NT2/D1 (cell line): ENCODE data around the gene PLPP6.
"Not testable (repeated sequence)": the region's sequence is repeated elsewhere in the genome, so short reads cannot be mapped to it uniquely, and the experiment has no call there.

Experiments
- DNase-seq: peaks from one replicate; pipeline ENCODE4 v3.0.0-alpha.2; 2011; ENCODE audit warnings: low read depth, low spot score
- H3K27me3 ChIP-seq: 2 replicates; pipeline ENCODE4 v1.6.0; 2011; ENCODE audit warnings: mild to moderate bottlenecking; ENCODE audit not compliant: insufficient read length, insufficient read depth
- H3K36me3 ChIP-seq: 2 replicates; pipeline ENCODE4 v1.6.1; 2011; ENCODE audit warnings: mild to moderate bottlenecking, low read length, mixed read lengths; ENCODE audit not compliant: insufficient read depth, insufficient read length
- H3K4me1 ChIP-seq: 2 replicates; pipeline ENCODE4 v1.5.1; 2011; ENCODE audit not compliant: insufficient read depth, insufficient read length
- H3K4me3 ChIP-seq: 2 replicates; pipeline ENCODE4 v1.5.1; 2011; ENCODE audit warnings: low read depth; ENCODE audit not compliant: insufficient read length
- H3K9ac ChIP-seq: 2 replicates; pipeline ENCODE4 v1.6.0; 2011; ENCODE audit warnings: low read depth; ENCODE audit not compliant: insufficient read length
- H3K9me3 ChIP-seq: 2 replicates; pipeline ENCODE4 v1.5.1; 2011; ENCODE audit warnings: mild to moderate bottlenecking, low read length; ENCODE audit not compliant: insufficient read depth
- SUZ12 ChIP-seq: IDR thresholded peaks from 2 replicates; pipeline ENCODE4 v1.6.1; 2011; ENCODE audit not compliant: insufficient read length, insufficient read depth; ENCODE audit errors: extremely low read depth
- YY1 ChIP-seq: IDR thresholded peaks from 2 replicates; pipeline ENCODE4 v1.6.1; 2011; ENCODE audit not compliant: insufficient read length, insufficient read depth
- ZNF274 ChIP-seq: IDR thresholded peaks from 2 replicates; pipeline ENCODE4 v1.6.1; 2011; ENCODE audit warnings: mild to moderate bottlenecking, low read depth, low read length

PLPP6 gene

DNA sequence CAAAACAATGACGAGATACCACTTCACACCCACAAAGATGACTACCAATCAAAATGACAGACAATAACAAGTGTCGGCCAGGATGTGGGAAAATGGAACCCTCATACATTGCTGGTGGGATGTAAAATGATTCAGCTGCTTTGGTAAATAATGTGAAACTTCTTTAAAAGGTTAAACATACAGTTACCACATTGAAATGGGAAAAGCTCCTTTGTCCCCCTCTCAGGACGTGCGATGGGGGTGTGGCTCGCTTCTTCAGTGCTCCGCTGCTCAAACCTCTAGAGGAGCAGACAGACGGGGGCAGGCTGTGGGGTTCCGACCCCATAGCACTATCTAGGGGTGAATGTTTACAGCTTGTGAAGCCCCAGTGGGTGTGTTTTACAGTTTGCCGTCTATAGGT is 8.0 kb upstream of the PLPP6 start:
- H3K4me1 ChIP-seq = no peaks in the 10 kb centered on the region
- H3K36me3 ChIP-seq = no peaks in the 10 kb centered on the region
- no peaks in the 10 kb centered on the region for H3K27me3 ChIP-seq
- no peak overlapping the region for H3K9ac ChIP-seq
- TF ChIP-seq SUZ12 = no peak
- no peak overlapping the region for H3K4me3 ChIP-seq
- DNase-seq = no peak
- H3K9me3 ChIP-seq = no peaks in the 10 kb centered on the region

GRCh38 chr9:4654538-4654937 is 7.6 kb upstream of the PLPP6 start:
- no peak for TF ChIP-seq ZNF274
- TF ChIP-seq YY1 = no peak
- no peak for TF ChIP-seq SUZ12
- DNase-seq = no peak
- no peaks in the 10 kb centered on the region for H3K9me3 ChIP-seq

GRCh38 chr9:4656196-4656595 is 5.9 kb upstream of the PLPP6 start:
- H3K9ac ChIP-seq, H3K4me3 ChIP-seq, H3K9me3 ChIP-seq, H3K36me3 ChIP-seq, H3K27me3 ChIP-seq, DNase-seq, H3K4me1 ChIP-seq: not testable (repeated sequence)

More at GRCh38 chr9:4654538-4654937, 7.6 kb upstream of the PLPP6 start:
- no peaks in the 10 kb centered on the region for H3K36me3 ChIP-seq
- H3K9ac ChIP-seq = no peak overlapping the region
- no peak overlapping the region for H3K4me3 ChIP-seq
- H3K4me1 ChIP-seq = no peaks in the 10 kb centered on the region
- no peaks in the 10 kb centered on the region for H3K27me3 ChIP-seq

GRCh38 chr9:4656621-4657020 is 5.5 kb upstream of the PLPP6 start:
- no peaks in the 10 kb centered on the region for H3K27me3 ChIP-seq
- TF ChIP-seq YY1 = no peak
- TF ChIP-seq ZNF274 = no peak
- no peak for TF ChIP-seq SUZ12
- no peaks in the 10 kb centered on the region for H3K9me3 ChIP-seq
- H3K4me3 ChIP-seq = no peak overlapping the region
- H3K36me3 ChIP-seq = no peaks in the 10 kb centered on the region
- H3K4me1 ChIP-seq = no peaks in the 10 kb centered on the region
- DNase-seq = no peak
- no peak overlapping the region for H3K9ac ChIP-seq

DNA sequence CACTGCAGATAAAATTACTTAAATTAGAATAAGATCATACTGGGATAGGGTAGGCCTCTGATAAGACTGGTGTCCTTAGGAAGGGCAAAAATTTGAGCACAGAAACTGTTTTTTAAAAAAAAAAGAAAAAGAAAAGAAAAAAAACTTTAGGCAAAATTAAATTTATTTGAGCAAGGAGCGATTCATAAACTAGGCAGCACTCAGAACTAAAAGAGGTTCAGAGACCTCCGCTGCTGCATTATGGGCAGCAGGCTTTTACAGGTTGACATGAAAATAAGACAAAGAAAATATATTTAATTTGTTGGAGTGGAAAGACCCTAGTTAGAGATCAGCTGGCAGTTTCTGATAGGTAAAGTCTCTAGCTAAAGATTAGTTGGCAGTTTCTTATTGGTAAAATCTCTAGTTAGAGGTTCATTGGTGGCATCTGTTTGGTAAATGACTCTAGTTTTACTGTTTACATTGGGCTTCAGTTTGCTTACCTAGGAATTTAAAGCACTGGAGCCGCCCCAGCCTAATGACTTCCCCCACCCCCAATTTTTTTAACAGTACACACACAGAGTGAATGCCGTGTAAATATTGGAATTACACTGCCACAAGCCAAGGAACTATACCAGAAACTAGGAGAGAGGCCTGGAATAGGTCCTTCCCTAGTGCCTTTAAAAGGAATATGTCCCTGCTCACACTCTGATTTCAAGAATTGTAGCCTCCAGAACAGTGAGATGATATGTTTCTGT is 4.5 kb upstream of the PLPP6 start:
- Histone ChIP-seq H3K9ac (no peak overlapping the region), H3K36me3 (no peaks in the 10 kb centered on the region), H3K4me1 (peaks cover under 1% of the 10 kb centered on the region), H3K27me3 (no peaks in the 10 kb centered on the region), H3K9me3 (no peaks in the 10 kb centered on the region), H3K4me3 (no peak overlapping the region)
- TF ChIP-seq ZNF274 = no peak
- no peak for TF ChIP-seq YY1
- no peak for TF ChIP-seq SUZ12
- no peak for DNase-seq

GRCh38 chr9:4660665-4661064 is 1.4 kb upstream of the PLPP6 start:
- not testable (repeated sequence) for DNase-seq, H3K27me3 ChIP-seq, H3K9ac ChIP-seq, H3K9me3 ChIP-seq, H3K36me3 ChIP-seq, H3K4me1 ChIP-seq, H3K4me3 ChIP-seq

DNA sequence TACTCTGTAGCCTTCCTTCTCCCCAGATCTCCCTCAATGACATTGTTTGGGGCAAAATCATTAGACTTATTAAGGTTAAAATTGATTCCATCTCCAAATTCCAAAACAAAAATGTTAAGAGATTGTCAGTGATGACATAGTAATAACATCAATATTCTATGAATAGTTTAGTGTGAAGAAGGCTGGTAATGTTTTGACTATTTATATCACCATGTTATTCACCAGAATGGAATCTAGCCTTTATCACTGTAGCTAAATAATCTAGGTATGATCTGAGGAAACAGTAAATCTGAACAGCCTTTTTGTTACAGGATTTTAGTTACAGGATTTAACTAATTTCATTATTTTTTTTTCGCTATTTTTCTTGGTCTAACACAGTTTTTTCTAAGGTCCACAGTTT is 929 bp upstream of the PLPP6 start:
- no peaks in the 10 kb centered on the region for H3K9me3 ChIP-seq
- H3K36me3 ChIP-seq = no peaks in the 10 kb centered on the region
- no peak for DNase-seq
- H3K9ac ChIP-seq = no peak overlapping the region
- H3K4me3 ChIP-seq = no peak overlapping the region
- H3K4me1 ChIP-seq = peaks cover 5% of the 10 kb centered on the region
- H3K27me3 ChIP-seq = no peaks in the 10 kb centered on the region
- no peak for TF ChIP-seq YY1
- TF ChIP-seq ZNF274 = no peak
- TF ChIP-seq SUZ12 = no peak

- Histone ChIP-seq H3K4me1 (peaks cover 5% of the 10 kb centered on the region), H3K9ac (peak overlapping the region; percentile 53), H3K4me3 (peak overlapping the region; percentile 91), H3K9me3 (no peaks in the 10 kb centered on the region), H3K27me3 (peaks cover under 1% of the 10 kb centered on the region), H3K36me3 (no peaks in the 10 kb centered on the region)
- TF ChIP-seq ZNF274 (no peak), SUZ12 (no peak), YY1 (no peak)
- DNase-seq = no peak
These were observed 483 bp upstream of the PLPP6 start for GRCh38 chr9:4661611-4662010.
